ENCODE measurements around the gene SRL.

The SRL gene

GRCh38 chr16:4190712-4191333 lies 51.1 kb downstream of the SRL start:
- no peak for TF ChIP-seq CTCF (IDR thresholded peaks at IDR 0.05; ENCODE audit: low read depth, low read length, missing control alignments)
- in situ Hi-C loops (cut with HindIII; ENCODE audit: low sequenced_read_pairs) = no loop called here
- no peak for DNase-seq (ENCODE audit: low read depth)
- H3K4me3 ChIP-seq (ENCODE audit: low read depth, low read length) = no peak overlapping the region

GRCh38 chr16:4190086-4190485 lies 51.8 kb downstream of the SRL start:
- TF ChIP-seq CTCF (IDR thresholded peaks at IDR 0.05; ENCODE audit: low read depth, low read length, missing control alignments) = no peak
- in situ Hi-C loops (cut with HindIII; ENCODE audit: low sequenced_read_pairs) = no loop called here
- no peak overlapping the region for H3K4me3 ChIP-seq (ENCODE audit: low read depth, low read length)

GRCh38 chr16:4184038-4184702 lies 57.7 kb downstream of the SRL start:
- in situ Hi-C loops (cut with HindIII; ENCODE audit: low sequenced_read_pairs) = no loop called here
- no peak for TF ChIP-seq CTCF (IDR thresholded peaks at IDR 0.05; ENCODE audit: low read depth, low read length, missing control alignments)
- peak overlapping the region; percentile 59 for H3K4me3 ChIP-seq (ENCODE audit: low read depth, low read length)

More at GRCh38 chr16:4190086-4190485, 51.8 kb downstream of the SRL start:
- no peak for DNase-seq (ENCODE audit: low read depth)

GRCh38 chr16:4183237-4184037 lies 58.4 kb downstream of the SRL start:
- peak; percentile 68 for DNase-seq (ENCODE audit: low read depth)
- peak; percentile 1 for TF ChIP-seq CTCF (IDR thresholded peaks at IDR 0.05; ENCODE audit: low read depth, low read length, missing control alignments)
- in situ Hi-C loops (cut with HindIII; ENCODE audit: low sequenced_read_pairs) = no loop called here
- H3K4me3 ChIP-seq (ENCODE audit: low read depth, low read length) = peak overlapping the region; percentile 59

More at GRCh38 chr16:4184038-4184702, 57.7 kb downstream of the SRL start:
- no peak for DNase-seq (ENCODE audit: low read depth)

- in situ Hi-C loops (cut with HindIII; ENCODE audit: low sequenced_read_pairs) = no loop called here
- H3K4me3 ChIP-seq (ENCODE audit: low read depth, low read length) = peak overlapping the region; percentile 59
Observed at GRCh38 chr16:4182581-4183236, 59.2 kb downstream of the SRL start.

More at GRCh38 chr16:4182581-4183236, 59.2 kb downstream of the SRL start:
- TF ChIP-seq CTCF (IDR thresholded peaks at IDR 0.05; ENCODE audit: low read depth, low read length, missing control alignments) = no peak
- DNase-seq (ENCODE audit: low read depth) = no peak

Measured in astrocyte of the cerebellum (primary cell).